ENCODE data around the gene ATP5MG.

DNA sequence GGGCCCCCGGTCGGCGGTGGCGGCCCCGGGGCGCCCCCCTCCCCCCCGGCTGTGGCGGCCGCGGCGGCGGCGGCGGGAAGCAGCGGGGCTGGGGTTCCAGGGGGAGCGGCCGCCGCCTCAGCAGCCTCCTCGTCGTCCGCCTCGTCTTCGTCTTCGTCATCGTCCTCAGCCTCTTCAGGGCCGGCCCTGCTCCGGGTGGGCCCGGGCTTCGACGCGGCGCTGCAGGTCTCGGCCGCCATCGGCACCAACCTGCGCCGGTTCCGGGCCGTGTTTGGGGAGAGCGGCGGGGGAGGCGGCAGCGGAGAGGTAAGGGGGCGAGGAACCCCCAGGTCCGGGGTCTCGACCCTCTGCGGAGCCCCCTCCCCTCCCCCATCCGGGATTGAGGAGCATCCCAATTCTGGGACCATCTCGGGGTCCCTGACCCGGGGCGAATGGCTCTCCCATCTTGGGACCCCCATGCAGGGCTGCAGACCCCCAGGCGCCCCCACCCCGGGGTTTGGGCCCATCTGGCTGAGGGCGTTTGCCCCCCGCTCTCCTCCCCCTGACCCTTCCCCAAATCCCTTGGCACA lies 35.3 kb downstream of the ATP5MG start:
- TF ChIP-seq POLR2A (IDR thresholded peaks at IDR 0.05), result no peak
- TF ChIP-seq, protein P1, sequence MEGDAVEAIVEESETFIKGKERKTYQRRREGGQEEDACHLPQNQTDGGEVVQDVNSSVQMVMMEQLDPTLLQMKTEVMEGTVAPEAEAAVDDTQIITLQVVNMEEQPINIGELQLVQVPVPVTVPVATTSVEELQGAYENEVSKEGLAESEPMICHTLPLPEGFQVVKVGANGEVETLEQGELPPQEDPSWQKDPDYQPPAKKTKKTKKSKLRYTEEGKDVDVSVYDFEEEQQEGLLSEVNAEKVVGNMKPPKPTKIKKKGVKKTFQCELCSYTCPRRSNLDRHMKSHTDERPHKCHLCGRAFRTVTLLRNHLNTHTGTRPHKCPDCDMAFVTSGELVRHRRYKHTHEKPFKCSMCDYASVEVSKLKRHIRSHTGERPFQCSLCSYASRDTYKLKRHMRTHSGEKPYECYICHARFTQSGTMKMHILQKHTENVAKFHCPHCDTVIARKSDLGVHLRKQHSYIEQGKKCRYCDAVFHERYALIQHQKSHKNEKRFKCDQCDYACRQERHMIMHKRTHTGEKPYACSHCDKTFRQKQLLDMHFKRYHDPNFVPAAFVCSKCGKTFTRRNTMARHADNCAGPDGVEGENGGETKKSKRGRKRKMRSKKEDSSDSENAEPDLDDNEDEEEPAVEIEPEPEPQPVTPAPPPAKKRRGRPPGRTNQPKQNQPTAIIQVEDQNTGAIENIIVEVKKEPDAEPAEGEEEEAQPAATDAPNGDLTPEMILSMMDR (IDR thresholded peaks at IDR 0.05), result no peak

Measured in uterus (tissue), 2 donors.